NCI-H526 (cell line): ENCODE measurements around the gene PUM2.

Experiments used
- DNase-seq, 2 experiments: peaks; one replicate each; lab custom pipeline; 2025; lab: John Stamatoyannopoulos, UW

PUM2 gene

GRCh38 chr2:20203521-20204225 is 147.0 kb downstream of the PUM2 start:
- DNase-seq: no peak

- DNase-seq: no peak
Observed at GRCh38 chr2:20203072-20203471, 147.6 kb downstream of the PUM2 start.

- no peak for DNase-seq
Observed at GRCh38 chr2:20201671-20202070, 149.0 kb downstream of the PUM2 start.

DNA sequence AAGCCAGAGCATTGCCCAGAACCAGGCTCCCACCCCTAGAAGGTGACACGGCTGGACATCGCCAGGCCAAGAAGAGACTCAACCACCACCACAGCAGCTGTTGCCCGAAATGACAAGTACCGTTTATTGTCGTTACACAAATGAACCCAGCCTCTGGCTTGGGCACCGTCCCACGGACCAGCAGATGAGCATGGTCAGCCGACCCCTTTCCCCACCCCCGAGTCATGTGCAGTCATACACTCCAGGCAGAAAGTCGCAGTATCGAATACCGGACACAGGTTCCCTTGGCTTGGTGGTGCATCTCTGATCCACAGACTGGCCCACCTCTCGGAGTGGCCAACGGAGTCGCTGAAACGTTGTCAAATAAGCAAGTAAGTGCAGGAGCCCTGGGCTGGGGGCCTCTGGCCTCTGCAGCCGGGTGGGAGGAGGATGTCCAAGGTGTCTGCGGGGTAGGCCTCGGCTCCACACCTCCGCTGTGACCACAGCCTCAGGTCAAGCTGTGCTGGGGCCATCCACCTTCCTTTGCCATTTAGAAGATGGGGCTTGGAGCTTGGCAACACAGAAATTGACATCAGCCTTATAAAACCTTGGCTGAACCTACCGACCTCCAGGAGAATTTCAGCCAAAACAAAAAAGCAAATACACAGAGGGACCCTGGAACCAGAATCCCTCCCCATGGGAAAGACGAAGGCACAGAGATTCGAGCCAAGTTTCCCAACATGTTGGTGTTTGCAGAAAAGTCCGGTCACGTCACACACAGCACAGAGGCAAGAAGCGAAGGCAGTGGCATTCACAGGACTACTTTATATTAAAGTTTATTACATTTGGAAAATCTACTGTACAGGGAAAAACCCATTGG is 149.7 kb downstream of the PUM2 start:
- no peak for DNase-seq

DNA sequence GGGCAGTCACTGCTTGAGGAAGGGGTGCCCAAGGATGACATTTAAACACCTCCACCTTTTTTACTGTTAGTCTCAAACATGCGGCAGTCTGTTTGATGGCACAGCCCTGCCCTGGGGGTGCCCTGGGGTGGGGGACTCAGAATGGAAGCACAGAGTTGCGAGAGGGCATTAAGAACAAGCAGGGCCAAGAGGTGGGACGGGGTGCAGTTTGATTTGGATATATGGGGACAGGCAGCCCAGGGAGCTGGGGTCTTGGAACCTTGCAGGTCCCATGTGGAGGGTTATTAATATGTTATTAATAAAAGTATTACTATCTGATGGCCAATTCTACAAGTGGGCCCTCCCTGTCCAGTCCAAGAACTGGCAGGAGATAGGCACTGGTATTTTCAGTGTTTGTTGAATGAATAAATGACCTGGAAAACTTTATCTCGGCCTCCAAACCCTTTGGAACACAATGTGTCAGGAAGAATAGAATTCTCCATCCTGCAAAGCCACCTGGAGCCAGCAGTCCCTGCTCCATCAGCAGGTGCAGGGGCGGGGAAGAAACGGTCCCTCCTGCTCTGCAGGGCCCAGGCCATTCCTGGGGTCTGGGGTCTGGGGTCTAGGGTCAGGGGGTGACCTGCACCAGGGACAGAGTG is 150.9 kb downstream of the PUM2 start:
- DNase-seq: no peak

DNA sequence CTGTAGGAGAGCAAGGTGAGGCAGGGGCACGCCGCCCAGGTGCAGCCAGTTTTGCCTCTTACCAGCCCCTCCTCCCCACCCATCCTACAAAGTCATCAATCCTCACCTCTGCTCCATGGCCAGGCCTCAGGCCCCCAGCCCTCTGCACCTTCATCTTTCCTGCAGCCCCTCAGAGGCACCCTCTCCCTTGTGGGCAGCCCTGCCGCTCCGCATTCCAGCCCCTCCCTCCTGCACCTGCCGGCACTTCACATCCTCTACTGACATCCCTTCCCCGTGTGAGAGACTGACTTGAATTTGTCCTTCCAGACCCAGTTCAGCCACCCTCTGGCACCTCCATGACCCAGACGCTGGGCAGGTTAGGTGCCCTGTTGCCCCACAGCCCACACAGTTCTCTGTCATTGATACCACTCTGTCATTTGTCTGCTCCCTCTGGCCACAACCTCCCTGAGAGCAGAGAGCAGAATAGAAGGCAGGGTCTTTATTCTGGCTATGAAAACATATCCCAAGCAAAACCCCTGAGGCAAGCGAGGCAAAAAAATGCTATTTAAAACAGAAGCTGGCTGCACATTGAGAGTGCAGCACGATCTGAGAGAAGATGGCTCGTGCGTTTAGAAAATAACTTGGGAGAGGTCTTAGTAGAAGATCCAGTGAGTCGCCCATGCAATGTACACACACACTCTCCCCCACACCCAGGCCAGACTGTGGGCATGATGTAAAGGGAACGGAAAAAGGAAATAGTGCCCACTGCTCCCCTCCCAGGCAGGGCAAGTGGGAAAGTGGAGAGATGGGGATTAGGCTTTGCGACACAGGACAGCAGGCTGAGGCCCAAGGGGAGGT is 151.6 kb downstream of the PUM2 start:
- no peak for DNase-seq
